22Rv1 (cell line): ENCODE measurements around the gene PGS1.

Experiments used
- ZFX ChIP-seq: fragments of 450-650 bp; IDR thresholded peaks from 2 replicates; pipeline ENCODE4 v1.6.1; 2017; ENCODE audit warnings: antibody characterized with exemption, borderline replicate concordance
- TF ChIP-seq, protein P1 (sequence below): fragments of 450-650 bp; IDR thresholded peaks from 2 replicates; pipeline ENCODE4 v1.5.1; 2017; ENCODE audit warnings: mild to moderate bottlenecking

DNA sequence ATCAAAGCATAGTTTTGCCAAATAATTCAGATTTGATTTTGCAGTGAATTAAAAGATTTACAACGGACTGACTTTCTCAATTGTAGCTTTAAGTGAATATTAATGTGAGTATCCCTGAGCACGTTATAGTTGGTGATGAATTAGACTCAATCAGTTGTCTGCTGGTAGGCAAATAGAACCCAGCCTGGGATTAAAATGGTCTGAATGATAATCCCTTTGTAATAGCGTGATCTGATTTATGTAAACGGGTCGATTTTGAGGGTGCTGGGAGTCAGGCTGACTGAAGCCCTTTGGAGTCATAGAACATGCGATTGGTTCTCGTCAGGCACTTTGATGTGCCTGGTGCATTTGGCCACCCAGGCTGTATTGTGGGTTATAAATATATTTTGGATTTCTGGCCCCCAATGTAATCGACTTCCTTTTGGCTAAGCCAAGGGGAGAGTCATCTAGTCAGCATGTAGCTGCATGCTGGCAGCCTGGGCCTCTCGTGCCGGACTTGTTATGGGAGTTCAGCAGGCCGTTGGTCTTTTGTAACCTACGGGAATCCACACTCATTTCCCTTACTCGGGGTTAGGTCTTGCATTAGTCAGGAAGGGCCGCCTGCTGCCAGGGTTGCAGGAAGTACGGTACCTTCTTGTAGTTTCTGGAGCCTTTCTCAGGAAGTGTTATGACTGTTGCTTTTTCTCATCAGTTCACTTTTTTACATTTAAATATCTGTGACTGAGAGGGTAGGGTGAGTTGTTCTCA lies 5.4 kb downstream of the PGS1 start:
- TF ChIP-seq, protein P1, sequence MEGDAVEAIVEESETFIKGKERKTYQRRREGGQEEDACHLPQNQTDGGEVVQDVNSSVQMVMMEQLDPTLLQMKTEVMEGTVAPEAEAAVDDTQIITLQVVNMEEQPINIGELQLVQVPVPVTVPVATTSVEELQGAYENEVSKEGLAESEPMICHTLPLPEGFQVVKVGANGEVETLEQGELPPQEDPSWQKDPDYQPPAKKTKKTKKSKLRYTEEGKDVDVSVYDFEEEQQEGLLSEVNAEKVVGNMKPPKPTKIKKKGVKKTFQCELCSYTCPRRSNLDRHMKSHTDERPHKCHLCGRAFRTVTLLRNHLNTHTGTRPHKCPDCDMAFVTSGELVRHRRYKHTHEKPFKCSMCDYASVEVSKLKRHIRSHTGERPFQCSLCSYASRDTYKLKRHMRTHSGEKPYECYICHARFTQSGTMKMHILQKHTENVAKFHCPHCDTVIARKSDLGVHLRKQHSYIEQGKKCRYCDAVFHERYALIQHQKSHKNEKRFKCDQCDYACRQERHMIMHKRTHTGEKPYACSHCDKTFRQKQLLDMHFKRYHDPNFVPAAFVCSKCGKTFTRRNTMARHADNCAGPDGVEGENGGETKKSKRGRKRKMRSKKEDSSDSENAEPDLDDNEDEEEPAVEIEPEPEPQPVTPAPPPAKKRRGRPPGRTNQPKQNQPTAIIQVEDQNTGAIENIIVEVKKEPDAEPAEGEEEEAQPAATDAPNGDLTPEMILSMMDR = no peak
- no peak for TF ChIP-seq ZFX
